Breast epithelium (tissue), 3 donors: ENCODE data around the gene GNG5.
A peak's percentile ranks its signal among the peaks of the same experiment; 100 is the strongest.

ENCODE experiments used
- CTCF ChIP-seq, 3 donors: fragments of 450-650 bp; IDR thresholded peaks; one replicate each; pipeline ENCODE4 v1.5.1; 2016 to 2017; ENCODE audit warnings: antibody characterized with exemption in 3 of 3, mild to moderate bottlenecking in 3 of 3, moderate library complexity in 3 of 3
- POLR2A ChIP-seq: fragments of 450-650 bp; IDR thresholded peaks from one replicate; pipeline ENCODE4 v1.6.1; 2016; ENCODE audit warnings: antibody characterized with exemption, mild to moderate bottlenecking, moderate library complexity
- POLR2AphosphoS5 ChIP-seq, 3 donors: sonication (generic); formaldehyde crosslinking; IDR thresholded peaks; one replicate each; pipeline ENCODE4 v1.6.1; 2017; ENCODE audit warnings: antibody characterized with exemption in 3 of 3

- TF ChIP-seq POLR2A (peak; percentile 70), CTCF (IDR thresholded peaks at IDR 0.05) (no peak), POLR2AphosphoS5 (IDR thresholded peaks at IDR 0.05) (peak; percentile 38 to 86 (median 76))
Measured at GRCh38 chr1:84478876-84479868, 27.2 kb downstream of the GNG5 start, which contains the start of gene RPF1.
